Stimulated activated CD8-positive, alpha-beta memory T cell treated with anti-CD3 and anti-CD28 coated beads, Interleukin-4, amount 100 ng/mL, for 48 hours (primary cell): ENCODE data around the gene ZFTA.

ENCODE experiments used
- DNase-seq: peaks from one replicate; pipeline ENCODE4 v3.0.0-alpha.2; 2020

The ZFTA gene

DNA sequence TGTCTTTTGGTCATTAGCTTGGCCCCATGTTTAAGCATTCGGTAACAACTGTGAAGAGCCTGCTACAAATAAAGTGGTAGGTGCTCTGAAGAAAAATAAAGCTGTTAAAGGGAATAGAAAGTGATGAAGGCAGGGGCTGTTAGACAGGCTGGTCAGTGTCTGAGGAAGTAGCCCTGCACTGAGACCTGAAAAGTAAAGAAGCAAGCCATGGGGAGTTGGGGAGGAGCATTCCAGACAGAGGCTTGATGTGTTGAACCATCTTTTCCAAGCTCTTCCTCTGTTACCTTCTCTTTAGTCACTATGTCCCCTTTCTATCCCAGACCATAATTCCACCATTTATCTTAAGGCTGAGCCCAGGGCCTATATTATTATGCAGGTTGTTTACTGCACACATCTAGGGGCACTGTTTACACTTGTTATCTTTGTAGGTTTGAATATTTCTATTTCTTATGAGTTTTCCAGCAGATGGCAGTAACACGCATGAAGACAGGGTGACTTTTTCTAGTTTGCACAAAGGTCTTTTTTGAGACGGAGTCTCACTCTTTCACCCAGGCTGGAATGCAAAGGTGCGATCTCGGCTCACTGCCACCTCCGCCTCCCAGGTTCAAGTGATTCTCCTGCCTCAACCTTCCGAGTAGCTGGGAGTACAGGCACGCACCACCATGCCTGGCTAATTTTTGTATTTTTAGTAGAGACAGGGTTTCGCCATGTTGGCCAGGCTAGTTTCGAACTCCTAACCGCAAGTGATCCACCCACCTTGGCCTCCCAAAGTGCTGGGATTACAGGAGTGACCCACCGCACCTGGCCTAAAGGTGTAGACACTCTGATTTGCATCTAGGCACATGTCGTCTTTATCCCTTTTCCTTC, 23.0 kb downstream of the ZFTA start:
- no peak for DNase-seq

DNA sequence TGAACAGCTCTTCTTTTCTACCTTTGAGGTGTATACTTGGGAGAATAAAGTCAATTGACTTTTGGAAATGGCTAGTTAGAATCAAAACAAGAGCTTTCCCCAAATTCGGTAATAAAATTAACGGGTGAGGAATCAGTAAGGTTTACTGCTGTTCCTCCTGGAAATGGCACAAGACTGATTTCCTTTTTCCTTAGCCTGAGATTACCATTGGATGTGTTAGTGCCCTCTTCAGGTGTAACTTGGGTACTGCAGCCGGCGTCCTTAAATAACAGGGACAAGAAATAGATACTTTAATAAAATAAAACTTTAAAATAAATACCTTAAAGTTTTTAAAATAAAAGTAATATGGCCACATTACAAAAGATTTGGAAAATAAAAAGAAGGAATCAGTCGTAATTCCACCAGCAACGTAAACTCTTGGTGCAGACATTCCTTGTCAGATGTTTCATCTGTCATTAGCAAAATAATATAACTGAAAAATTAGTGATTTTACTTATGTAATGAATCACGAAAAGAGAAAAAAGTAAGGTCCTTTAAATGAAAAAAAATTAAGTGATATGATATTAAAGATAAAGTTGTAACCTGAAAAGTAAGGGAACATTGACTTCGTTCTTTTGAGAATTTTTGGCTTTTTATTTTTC, 29.7 kb downstream of the ZFTA start:
- peak; percentile 82 for DNase-seq

DNA sequence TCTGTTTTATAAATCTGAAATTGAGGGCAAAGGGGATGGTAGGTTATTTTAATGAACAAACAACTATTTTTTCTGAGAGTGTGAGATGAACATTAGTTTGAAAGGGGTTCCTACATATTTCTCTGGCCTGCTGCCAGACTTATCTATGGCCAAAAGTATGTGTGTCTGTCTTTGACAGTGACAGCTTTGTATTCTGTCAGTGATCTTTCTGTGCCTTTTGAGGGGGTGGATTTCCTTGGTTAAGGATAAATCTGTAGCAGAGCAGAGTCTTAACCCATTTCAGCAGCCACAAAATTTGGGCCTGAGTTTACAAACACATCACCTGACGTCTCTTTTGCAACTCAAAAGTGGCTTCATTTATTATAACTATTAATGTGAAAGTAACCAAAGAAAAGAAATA, 30.9 kb downstream of the ZFTA start:
- DNase-seq, result no peak

DNA sequence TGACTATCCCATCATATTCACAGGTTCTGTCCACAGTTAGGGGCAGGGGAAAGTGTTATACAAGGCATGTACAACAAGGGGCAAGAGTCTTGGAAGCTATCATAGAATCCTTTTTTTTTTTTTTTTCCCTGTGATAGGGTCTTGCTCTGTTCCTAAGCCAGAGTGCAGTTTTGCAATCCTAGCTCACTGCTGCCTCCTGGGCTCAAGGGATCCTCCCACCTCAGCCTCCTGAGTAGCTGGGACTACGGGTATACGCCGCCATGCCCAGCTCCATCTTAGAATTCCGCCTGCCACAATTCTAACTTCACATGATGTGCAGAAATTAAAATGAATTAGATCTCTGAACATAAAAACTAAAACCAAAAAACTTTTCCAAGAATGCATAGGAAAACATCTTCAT, 31.7 kb downstream of the ZFTA start:
- no peak for DNase-seq

DNA sequence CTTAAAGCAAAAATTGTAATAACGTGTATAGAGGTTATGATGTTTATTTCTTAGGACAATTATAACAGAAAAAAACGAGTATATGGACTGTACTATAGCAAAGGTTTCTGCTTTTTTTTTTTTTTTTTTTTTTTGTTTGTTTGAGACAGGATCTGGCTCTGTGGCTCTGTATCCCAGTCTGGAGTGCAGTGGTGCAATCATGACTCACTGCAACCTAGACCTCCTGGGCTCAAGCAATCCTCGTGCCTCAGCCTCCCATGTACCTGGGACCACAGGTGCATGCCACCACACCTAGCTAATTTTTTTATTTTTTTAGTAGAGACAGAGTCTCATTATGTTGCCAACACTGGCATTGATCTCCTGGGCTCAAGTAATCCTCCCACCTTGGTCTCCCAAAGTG, 39.2 kb downstream of the ZFTA start:
- DNase-seq, result no peak

DNA sequence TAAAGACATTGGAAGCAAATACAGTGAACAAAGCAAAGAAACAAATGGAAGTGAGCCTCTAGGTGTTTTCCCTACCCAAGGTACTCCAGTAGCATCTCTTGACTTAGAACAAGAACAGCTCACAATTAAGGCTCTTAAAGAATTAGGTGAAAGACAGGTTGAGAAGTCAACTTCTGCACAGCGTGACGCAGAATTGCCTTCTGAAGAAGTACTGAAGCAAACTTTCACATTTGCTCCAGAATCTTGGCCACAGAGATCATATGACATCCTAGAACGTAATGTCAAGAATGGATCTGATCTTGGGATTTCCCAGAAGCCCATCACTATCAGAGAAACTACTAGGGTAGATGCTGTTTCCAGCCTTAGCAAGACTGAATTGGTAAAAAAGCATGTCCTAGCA, 48.0 kb downstream of the ZFTA start:
- DNase-seq, result no peak

DNA sequence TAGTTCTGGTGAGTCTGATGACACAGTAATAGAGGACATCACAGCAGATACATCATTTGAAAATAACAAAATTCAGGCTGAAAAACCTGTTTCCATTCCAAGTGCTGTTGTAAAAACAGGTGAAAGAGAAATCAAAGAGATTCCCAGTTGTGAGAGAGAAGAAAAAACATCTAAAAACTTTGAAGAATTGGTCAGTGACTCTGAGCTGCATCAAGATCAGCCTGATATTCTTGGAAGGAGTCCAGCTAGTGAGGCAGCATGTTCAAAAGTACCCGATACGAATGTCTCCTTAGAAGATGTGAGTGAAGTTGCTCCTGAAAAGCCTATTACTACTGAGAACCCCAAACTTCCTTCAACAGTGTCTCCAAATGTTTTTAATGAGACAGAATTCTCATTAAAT, 48.6 kb downstream of the ZFTA start:
- no peak for DNase-seq

DNA sequence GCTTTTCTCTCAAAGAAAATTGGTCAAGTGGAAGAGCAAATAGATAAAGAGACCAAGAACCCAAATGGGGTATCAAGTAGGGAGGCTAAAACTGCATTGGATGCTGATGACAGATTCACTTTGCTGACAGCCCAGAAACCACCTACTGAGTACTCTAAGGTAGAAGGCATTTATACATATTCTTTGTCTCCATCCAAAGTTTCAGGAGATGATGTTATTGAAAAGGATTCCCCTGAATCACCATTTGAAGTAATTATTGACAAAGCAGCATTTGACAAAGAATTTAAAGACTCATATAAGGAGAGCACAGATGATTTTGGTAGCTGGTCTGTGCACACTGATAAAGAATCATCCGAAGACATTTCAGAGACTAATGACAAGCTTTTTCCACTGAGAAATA, 49.6 kb downstream of the ZFTA start:
- DNase-seq, result no peak
